ENCODE measurements around the gene MARVELD3. TPM values are rescaled to one million over a fixed set of nuclear protein-coding genes. Genes with fewer than 3 reads are reported as not detected.
A peak's percentile ranks its signal among the peaks of the same experiment; 100 is the strongest.

MARVELD3 gene
- total and polyA plus RNA-seq, 2 of the 8 experiments (the other 6 are each of a cell fraction or from before 2014, with no cell fraction given) = 18.0 to 34.8 TPM

DNA sequence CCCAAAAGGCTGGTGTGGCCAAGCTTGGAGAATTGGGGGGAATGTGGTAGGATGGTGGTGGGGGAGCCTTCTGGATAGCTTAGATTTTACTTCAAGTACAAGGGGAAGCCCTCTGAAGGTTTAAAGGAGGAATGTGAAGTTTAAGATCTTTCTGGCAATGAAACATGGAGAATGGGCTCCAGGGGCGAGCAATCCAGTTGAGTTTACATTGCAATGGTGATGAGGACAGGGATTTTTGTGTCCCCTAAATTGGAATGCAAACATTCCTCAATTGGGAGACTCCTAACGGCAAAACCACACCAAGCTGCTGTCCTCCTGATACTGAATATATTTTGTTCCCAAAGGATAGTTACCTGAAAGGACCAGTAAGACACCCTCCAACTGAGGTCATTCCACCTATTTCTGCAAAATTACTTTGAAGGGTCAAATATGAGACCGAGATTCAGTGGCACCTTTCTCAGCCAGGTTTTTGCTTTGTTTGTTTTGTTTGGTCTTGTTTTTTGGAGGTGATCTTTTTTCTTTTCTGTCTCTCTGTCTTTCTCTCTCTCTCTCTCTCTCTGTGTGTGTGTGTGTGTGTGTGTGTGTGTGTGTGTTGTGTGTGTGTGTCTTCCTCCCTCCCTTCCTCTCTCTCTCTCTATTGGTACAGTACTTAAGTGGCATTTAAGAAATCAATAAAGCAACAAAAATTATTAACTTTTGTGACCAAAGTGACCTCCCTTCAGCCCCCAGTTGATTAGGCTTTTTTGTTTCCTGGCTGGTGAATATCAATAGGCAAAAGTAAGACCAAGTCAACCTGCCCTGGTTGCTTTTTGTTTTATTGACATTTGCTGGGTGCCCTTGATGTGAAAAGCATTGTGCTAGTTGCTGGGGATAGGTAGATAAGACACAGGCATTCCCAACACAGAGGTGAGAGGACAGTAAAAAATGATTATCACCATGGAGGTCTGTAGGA lies 32.7 kb upstream of the MARVELD3 start:
- TF ChIP-seq RAD21 (IDR thresholded peaks at IDR 0.05 in 1 of 2, conservative IDR thresholded peaks at IDR 0.05 in 1 of 2; ENCODE audit: low read depth in 2 of 2, low read length in 2 of 2) = no peak
- no peak for TF ChIP-seq SIN3A (conservative IDR thresholded peaks at IDR 0.05 in 1 of 2, IDR thresholded peaks at IDR 0.05 in 1 of 2; ENCODE audit: low read depth in 1 of 2, low read length in 2 of 2)
- TF ChIP-seq SUZ12 (IDR thresholded peaks at IDR 0.05; ENCODE audit: low read length) = no peak
- no peak for TF ChIP-seq TAF7 (optimal IDR thresholded peaks at IDR 0.05; ENCODE audit: borderline replicate concordance, low read depth, low read length)
- no peak for TF ChIP-seq TBP (IDR thresholded peaks at IDR 0.05; ENCODE audit: low read depth, low read length)
- TF ChIP-seq KDM5A (IDR thresholded peaks at IDR 0.05; ENCODE audit: low read length) = no peak
- TF ChIP-seq TEAD4 (IDR thresholded peaks at IDR 0.05; ENCODE audit: low read depth, low read length) = no peak
- TF ChIP-seq POU5F1 (IDR thresholded peaks at IDR 0.05; ENCODE audit: low read depth, low read length) = no peak
- no peak for DNase-seq (ENCODE audit: low read depth in 1 of 2, low spot score in 2 of 2)
- Histone ChIP-seq H3K23me2 (ENCODE audit: low read depth, low read length) (peaks cover 2% of the 10 kb centered on the region; the same call in 1 of the 2 replicates), H2BK15ac (ENCODE audit: low read length) (0 out of 2 replicates have a peak overlapping the region, but pooled peaks have one; percentile 32), H2BK120ac (replicated peaks; ENCODE audit: low read depth, low read length) (no peak overlapping the region), H4K20me1 (replicated peaks in 1 of 2; ENCODE audit: control insufficient read depth in 1 of 2, insufficient read depth in 2 of 2, low read length in 2 of 2) (no peaks in the 10 kb centered on the region), H3K4ac (replicated peaks; ENCODE audit: insufficient read length, low read depth, low read length) (no peak overlapping the region), H2AFZ (ENCODE audit: low read length) (peak overlapping the region; percentile 82), H3K4me3 (ENCODE audit: extremely low read depth in 1 of 4, insufficient read depth in 2 of 4, low read depth in 3 of 4, low read length in 4 of 4) (no peak overlapping the region), H3K79me1 (ENCODE audit: low read depth, low read length) (no peaks in the 10 kb centered on the region), H3K79me2 (ENCODE audit: control insufficient read depth in 1 of 2, insufficient read depth in 2 of 2, low read length in 2 of 2) (no peaks in the 10 kb centered on the region), H2BK5ac (ENCODE audit: low read depth, low read length) (no peak overlapping the region), H4K91ac (replicated peaks; ENCODE audit: insufficient read length, low read length) (no peak overlapping the region), H3K27me3 (replicated peaks in 1 of 4; ENCODE audit: control insufficient read depth in 3 of 4, extremely low read depth in 1 of 4, insufficient read depth in 3 of 4, low read length in 3 of 4) (no peaks in the 10 kb centered on the region; a peak in 1 of 7 replicates), H3K18ac (ENCODE audit: extremely low read depth, low read length) (no peak overlapping the region), H4K8ac (ENCODE audit: extremely low read depth, insufficient read depth, low read length) (no peak overlapping the region), H3K23ac (ENCODE audit: insufficient read length) (no peak overlapping the region), H3K4me2 (ENCODE audit: insufficient read depth in 1 of 2, low read depth in 2 of 2, low read length in 2 of 2) (no peak overlapping the region), H3K56ac (replicated peaks; ENCODE audit: insufficient read length, low read depth, low read length) (no peak overlapping the region), H2BK20ac (ENCODE audit: low read length) (no peak overlapping the region), H3K9me3 (ENCODE audit: insufficient read depth in 2 of 2, low read depth in 1 of 2, low read length in 1 of 2) (no peaks in the 10 kb centered on the region; a peak in 1 of 4 replicates), H3K27ac (ENCODE audit: low read depth, low read length) (no peak overlapping the region), H3K14ac (ENCODE audit: insufficient read length) (no peak overlapping the region), H3K4me1 (replicated peaks in 1 of 4; ENCODE audit: control insufficient read depth in 3 of 4, insufficient read depth in 4 of 4, low read length in 3 of 4) (no peaks in the 10 kb centered on the region), H2AK5ac (ENCODE audit: low read depth, low read length) (no peak overlapping the region), H2BK12ac (ENCODE audit: low read depth, low read length) (no peak overlapping the region), H3K9ac (replicated peaks in 1 of 4; ENCODE audit: extremely low read depth in 1 of 4, low read depth in 3 of 4, low read length in 3 of 4) (no peak overlapping the region), H3K36me3 (ENCODE audit: control insufficient read depth in 2 of 4, insufficient read depth in 4 of 4, low read length in 3 of 4) (no peaks in the 10 kb centered on the region), H4K5ac (ENCODE audit: insufficient read length, low read depth, low read length) (no peak overlapping the region)
- no peak for FAIRE-seq
- ChIA-PET POLR2A (ENCODE audit: partially characterized antibody) (no interaction called here), CTCF (ENCODE audit: partially characterized antibody) (interaction anchor here (0.6 to 2.0 kb wide), 5 partner anchors 14 to 385 kb away, joined by 3 to 12 read pairs (median 3); no protein-coding TSS in a partner anchor)
- WGBS, 2 experiments (ENCODE audit: extremely low coverage in 1 of 2, insufficient coverage in 1 of 2, insufficient read length in 1 of 2, insufficient replicate concordance in 2 of 2, low coverage in 1 of 2, low lambda C conversion rate in 2 of 2, missing lambda C conversion rate in 1 of 2) = 89% methylated on average over 3 of the region's 3 CpGs; no CpG with 5 or more reads in 1 of the 2 experiments

Data from H1 (cell line).